Mesothelial cell of epicardium (in vitro differentiated cells): ENCODE results near the gene PLA2G4B. TPM values are rescaled to one million over a fixed set of nuclear protein-coding genes. Genes with fewer than 3 reads are reported as not detected.

Experiments
- DNase-seq, 2 experiments: peaks; one replicate each; pipeline ENCODE4 v3.0.0; 2021; ENCODE audit warnings: low spot score in 2 of 2; ENCODE audit not compliant: unreplicated experiment in 2 of 2
- H3K27ac Mint-ChIP-seq: 2 replicates; pipeline ENCODE4 v1.8.0; 2021; ENCODE audit warnings: mixed read lengths
- H3K27me3 Mint-ChIP-seq: 2 replicates; pipeline ENCODE4 v1.8.0; 2021; ENCODE audit warnings: low read depth, mixed read lengths
- H3K36me3 Mint-ChIP-seq: 2 replicates; pipeline ENCODE4 v1.8.0; 2021; ENCODE audit warnings: mixed read lengths
- H3K4me1 Mint-ChIP-seq: 2 replicates; pipeline ENCODE4 v1.8.0; 2021; ENCODE audit warnings: mixed read lengths
- H3K4me3 Mint-ChIP-seq: 2 replicates; pipeline ENCODE4 v1.8.0; 2021; ENCODE audit warnings: mild to moderate bottlenecking, moderate library complexity, mixed read lengths
- H3K9me3 Mint-ChIP-seq: 2 replicates; pipeline ENCODE4 v1.8.0; 2021; ENCODE audit warnings: mixed read lengths
- total RNA-seq: library from RNA; stranded (reverse); gene quantifications from 3 replicates; pipeline ENCODE4 v1.2.1, GENCODE V29; 2021
- TF ChIP-seq, protein P1 (sequence below): fragments of 200-600 bp; sonication (generic); IDR thresholded peaks from one replicate; pipeline ENCODE4 v1.5.0; 2021; ENCODE audit warnings: antibody characterized with exemption; ENCODE audit not compliant: unreplicated experiment

Gene PLA2G4B
- total RNA-seq, 1 donor from 2014 or later, result 11.2 TPM

DNA sequence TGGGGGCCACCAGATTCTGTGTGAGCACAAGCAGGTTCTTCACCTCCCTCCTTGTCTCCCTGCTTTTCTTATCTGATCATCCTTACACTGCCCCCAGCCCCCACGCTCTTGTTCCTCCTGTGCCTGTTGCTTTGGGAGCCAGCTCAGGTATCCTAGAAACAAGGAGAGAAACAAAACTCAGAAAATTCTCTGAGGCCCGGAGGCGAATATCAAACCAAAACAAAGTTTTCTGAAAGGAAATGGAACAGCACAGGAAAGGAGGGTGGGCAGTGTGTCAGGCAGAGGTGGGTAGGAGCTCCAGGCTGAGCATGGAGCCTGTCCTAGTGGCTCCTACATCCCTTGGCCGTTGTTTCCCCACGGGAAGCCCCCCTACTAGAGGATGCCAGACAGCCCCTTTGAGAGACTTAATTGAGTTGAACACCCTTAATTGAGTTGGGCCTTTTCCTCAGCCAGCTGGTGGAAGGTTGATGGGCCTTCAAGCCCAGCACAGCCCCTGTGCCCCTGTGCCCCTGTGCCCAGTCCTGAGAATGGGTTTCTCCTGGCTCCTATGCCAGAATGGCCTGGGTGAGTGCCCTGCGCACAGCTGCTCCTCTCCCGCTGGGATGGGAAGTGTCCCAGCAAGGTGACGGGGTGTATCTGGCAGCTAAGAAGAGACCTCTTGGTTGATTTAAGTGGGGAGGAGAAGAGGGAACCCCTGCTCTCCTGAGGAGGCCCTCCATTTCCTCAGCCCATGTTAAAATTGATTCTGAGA, 33.6 kb upstream of the PLA2G4B start:
- TF ChIP-seq, protein P1, sequence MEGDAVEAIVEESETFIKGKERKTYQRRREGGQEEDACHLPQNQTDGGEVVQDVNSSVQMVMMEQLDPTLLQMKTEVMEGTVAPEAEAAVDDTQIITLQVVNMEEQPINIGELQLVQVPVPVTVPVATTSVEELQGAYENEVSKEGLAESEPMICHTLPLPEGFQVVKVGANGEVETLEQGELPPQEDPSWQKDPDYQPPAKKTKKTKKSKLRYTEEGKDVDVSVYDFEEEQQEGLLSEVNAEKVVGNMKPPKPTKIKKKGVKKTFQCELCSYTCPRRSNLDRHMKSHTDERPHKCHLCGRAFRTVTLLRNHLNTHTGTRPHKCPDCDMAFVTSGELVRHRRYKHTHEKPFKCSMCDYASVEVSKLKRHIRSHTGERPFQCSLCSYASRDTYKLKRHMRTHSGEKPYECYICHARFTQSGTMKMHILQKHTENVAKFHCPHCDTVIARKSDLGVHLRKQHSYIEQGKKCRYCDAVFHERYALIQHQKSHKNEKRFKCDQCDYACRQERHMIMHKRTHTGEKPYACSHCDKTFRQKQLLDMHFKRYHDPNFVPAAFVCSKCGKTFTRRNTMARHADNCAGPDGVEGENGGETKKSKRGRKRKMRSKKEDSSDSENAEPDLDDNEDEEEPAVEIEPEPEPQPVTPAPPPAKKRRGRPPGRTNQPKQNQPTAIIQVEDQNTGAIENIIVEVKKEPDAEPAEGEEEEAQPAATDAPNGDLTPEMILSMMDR, result no peak
- Mint-ChIP-seq H3K4me3 (no peak overlapping the region), H3K27ac (peak overlapping the region; percentile 88), H3K4me1 (peaks cover 28% of the 10 kb centered on the region), H3K36me3 (peaks cover 12% of the 10 kb centered on the region), H3K27me3 (no peaks in the 10 kb centered on the region), H3K9me3 (no peaks in the 10 kb centered on the region)
- no peak for DNase-seq

DNA sequence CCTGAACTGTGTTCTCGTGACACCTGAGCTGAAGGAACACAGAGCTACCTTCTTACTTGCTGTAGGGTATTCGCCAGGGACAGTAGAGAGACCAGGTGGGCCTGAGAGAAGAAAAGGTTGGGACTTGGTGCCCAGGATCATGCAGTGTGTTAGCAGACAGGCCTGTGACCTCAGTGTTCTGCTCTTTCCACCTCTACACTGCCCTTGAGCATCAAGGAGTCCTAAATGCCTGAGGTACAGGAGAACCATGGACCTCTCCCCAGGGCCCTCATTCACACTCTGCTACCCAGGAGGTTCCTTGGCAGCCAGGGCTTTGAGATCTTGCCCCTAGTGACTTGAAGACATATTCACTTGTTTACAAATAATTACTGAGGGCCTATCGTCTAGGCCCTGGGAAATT, 32.9 kb upstream of the PLA2G4B start:
- no peaks in the 10 kb centered on the region for H3K27me3 Mint-ChIP-seq

DNA sequence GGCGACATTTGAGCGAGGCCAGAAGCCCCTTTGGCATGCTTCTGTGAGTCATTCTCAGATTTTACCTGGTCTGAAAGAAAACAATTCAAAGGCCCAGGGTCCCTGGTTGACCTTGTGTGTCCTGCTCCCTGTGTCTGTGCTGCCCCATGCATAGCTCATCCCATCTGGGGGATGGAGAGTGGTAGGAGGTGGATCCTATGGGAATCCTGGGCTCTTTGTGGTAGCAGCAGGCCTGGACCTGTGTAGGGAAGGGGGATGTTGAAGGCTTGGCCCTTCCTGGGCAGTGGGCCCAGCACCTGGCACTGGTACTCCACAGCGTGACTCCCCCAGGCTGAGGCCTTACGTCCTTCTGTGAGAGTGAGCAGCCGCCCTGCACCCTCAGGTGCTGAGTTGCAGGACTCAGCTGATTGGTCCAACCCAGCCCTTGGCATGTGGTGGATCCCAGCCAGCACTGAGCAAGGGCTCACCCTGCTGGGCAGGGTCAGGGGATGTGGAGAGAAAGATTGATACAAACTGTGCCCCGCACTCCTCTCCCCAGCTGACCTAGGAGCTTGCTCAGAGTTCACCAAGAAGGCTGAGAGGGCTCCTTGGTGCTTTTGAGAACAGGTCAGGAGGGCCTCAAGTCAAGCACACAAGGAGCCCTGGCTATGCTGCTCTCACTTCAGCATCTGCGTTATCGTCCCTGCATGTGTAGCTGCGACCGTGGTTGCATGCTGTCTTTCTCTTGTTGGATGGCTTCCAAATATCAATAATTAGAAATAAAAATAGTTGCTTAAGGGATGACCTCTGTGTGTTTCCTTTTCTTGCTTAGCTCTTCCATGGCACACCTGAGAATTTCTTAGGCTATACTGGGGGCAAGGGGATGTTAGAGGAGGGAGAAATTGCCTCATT, 32.1 kb upstream of the PLA2G4B start:
- Mint-ChIP-seq H3K36me3 (peaks cover 1% of the 10 kb centered on the region), H3K27me3 (no peaks in the 10 kb centered on the region), H3K9me3 (no peaks in the 10 kb centered on the region), H3K4me1 (peaks cover 28% of the 10 kb centered on the region), H3K4me3 (no peak overlapping the region), H3K27ac (peak overlapping the region; percentile 35)
- TF ChIP-seq, protein P1, result no peak
- DNase-seq, result no peak

More for the DNA sequence above, 32.9 kb upstream of the PLA2G4B start:
- peak overlapping the region; percentile 69 for H3K27ac Mint-ChIP-seq
- TF ChIP-seq, protein P1, result no peak
- DNase-seq, result no peak
- H3K36me3 Mint-ChIP-seq, result peaks cover 8% of the 10 kb centered on the region
- H3K4me1 Mint-ChIP-seq, result peaks cover 28% of the 10 kb centered on the region
- H3K9me3 Mint-ChIP-seq, result no peaks in the 10 kb centered on the region
- H3K4me3 Mint-ChIP-seq, result no peak overlapping the region

DNA sequence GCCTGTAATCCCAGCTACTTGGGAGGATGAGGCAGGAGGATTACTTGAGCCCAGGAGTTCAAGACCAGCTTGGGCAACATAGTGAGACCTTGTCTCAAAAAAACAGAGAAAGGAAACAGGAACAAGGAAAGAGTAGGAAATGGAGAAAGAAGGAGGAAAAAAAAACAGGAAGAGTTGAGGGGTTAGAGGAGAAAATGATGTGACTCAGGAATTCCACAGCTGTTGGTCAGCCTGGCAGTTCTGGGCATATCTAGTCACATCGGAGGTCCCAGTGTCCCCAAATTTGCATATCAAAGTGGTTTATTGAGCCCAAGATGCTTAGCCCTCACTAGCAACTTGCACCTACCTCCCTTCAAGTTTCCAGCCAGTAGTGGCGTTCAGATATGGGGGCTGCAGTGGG, 29.5 kb upstream of the PLA2G4B start:
- Mint-ChIP-seq H3K27me3 (no peaks in the 10 kb centered on the region), H3K27ac (no peak overlapping the region), H3K9me3 (no peaks in the 10 kb centered on the region), H3K4me1 (peaks cover 26% of the 10 kb centered on the region), H3K36me3 (peaks cover under 1% of the 10 kb centered on the region), H3K4me3 (no peak overlapping the region)
- TF ChIP-seq, protein P1, result no peak
- DNase-seq, result no peak

DNA sequence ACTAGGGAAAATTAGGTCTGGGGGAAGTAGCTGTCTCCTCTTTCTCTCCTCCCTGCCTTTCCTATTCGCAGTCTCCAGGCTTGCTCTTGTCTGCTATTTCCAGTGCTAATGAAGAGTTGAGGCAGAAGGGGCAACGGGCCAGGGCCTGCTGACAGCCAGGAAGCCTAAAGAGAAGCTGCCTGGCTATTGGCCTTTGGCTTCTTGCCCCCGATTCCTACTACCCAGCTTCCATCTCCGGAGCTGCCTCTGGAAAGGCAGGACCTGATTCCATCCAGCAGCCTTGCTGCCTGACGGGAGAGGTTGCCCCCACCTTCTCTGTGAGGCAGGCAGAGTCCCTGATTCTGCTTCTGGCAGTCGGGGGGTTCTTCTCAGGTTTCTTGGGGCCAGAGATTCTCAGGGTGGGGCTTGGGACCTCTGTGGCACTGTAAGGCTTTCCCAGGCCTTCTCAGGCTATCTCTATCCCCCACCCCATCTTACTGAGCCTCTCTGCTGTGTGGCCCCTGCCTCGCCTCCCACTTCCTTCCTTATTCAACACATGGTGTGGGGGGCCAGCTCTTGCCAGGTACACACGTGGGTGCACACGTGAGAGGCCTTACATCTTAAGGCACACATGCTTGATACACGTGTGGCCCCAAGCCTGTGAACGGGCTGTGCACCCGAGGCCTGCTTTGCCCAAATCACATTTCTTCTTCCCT, 29.0 kb upstream of the PLA2G4B start:
- H3K9me3 Mint-ChIP-seq, result no peaks in the 10 kb centered on the region
- no peak for DNase-seq
- no peak overlapping the region for H3K4me3 Mint-ChIP-seq
- TF ChIP-seq, protein P1, result no peak
- H3K27ac Mint-ChIP-seq, result no peak overlapping the region
- no peaks in the 10 kb centered on the region for H3K27me3 Mint-ChIP-seq
- H3K4me1 Mint-ChIP-seq, result peaks cover 21% of the 10 kb centered on the region
- H3K36me3 Mint-ChIP-seq, result no peaks in the 10 kb centered on the region
